Measurements from ENCODE around the gene IL15RA.
"Not testable (repeated sequence)": the region's sequence is repeated elsewhere in the genome, so short reads cannot be mapped to it uniquely, and the experiment has no call there.

DNA sequence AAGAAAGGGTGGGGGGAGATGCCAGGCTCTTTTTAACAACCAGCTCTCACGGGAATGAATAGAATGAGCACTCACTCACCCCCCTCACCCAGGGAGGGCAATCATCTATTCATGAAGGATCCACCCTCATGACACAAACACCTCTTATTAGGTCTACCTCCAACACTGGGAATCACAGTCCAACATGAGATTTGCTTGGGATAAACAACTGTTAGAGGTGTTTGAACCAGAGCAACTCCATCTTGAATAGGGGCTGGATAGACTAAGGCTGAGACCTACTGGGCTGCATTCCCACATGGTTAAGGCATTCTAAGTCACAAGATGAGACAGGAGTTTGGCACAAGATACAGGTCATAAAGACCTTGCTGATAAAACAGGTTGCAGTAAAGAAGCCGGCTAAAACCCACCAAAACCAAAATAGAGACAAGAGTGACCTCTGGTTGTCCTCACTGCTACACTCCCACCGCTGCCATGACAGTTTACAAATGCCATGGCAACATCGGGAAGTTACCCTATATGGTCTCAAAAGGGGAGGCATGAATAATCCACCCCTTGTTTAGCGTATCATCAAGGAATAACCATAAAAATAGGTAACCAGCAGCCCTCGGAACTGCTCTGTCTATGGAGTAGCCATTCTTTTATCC, 27.9 kb upstream of the IL15RA start:
- not testable (repeated sequence) for TF ChIP-seq CTCF (IDR thresholded peaks at IDR 0.05; ENCODE audit: extremely low read depth in 1 of 2, insufficient read depth in 1 of 2, low read depth in 1 of 2, low read length in 2 of 2); EZH2 (IDR thresholded peaks at IDR 0.05; ENCODE audit: borderline replicate concordance, low read depth, low read length, severe bottlenecking); POLR2A (IDR thresholded peaks at IDR 0.05; ENCODE audit: low read depth, low read length)
- TF ChIP-seq, protein P1, sequence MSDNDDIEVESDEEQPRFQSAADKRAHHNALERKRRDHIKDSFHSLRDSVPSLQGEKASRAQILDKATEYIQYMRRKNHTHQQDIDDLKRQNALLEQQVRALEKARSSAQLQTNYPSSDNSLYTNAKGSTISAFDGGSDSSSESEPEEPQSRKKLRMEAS (IDR thresholded peaks at IDR 0.05; ENCODE audit: insufficient read depth, insufficient read length): not testable (repeated sequence)

All from endothelial cell of umbilical vein (primary cell).